Measurements from ENCODE around the gene CDA. TPM values are rescaled to one million over a fixed set of nuclear protein-coding genes. Genes with fewer than 3 reads are reported as not detected.

Gene CDA
- total RNA-seq, 1 experiment from 2014 or later: 0.62 TPM

- intact Hi-C loops (cut with micrococcal nuclease; ENCODE audit: unreplicated experiment): no loop called here
- Histone ChIP-seq H3K36me3 (ENCODE audit: control insufficient read depth, insufficient read depth, low read length) (no peaks in the 10 kb centered on the region), H3K27ac (ENCODE audit: low read length) (no peak overlapping the region), H3K4me1 (ENCODE audit: control insufficient read depth, insufficient read depth, low read length) (no peaks in the 10 kb centered on the region), H3K27me3 (ENCODE audit: control insufficient read depth, insufficient read depth, low read length) (no peaks in the 10 kb centered on the region), H3K4me3 (ENCODE audit: low read depth in 2 of 2, low read length in 2 of 2) (no peak overlapping the region), H3K9me3 (ENCODE audit: control insufficient read depth, insufficient read depth, low read depth, low read length) (no peaks in the 10 kb centered on the region)
- CTCF ChIA-PET: no interaction called here
- ATAC-seq (no peak), DNase-seq (ENCODE audit: low read depth, low spot score) (no peak)
- in situ Hi-C loops (cut with HindIII; ENCODE audit: low pct_unique_long_range_greater_than_20kb, low sequenced_read_pairs): no loop called here
- no peak for TF ChIP-seq TCF7L2 (IDR thresholded peaks at IDR 0.05; ENCODE audit: low read depth, low read length)
- TF ChIP-seq POLR2AphosphoS5 (IDR thresholded peaks at IDR 0.05; ENCODE audit: low read depth, low read length): no peak
- TF ChIP-seq REST (IDR thresholded peaks at IDR 0.05; ENCODE audit: insufficient read depth in 1 of 2, low read depth in 2 of 2, low read length in 1 of 2): no peak
- TF ChIP-seq CTCF (IDR thresholded peaks at IDR 0.05): no peak
- TF ChIP-seq SIN3A (IDR thresholded peaks at IDR 0.05; ENCODE audit: borderline replicate concordance, insufficient read depth, low read depth, low read length): no peak
- no TSS peak for BruUV-seq (replicated peaks)
- POLR2A ChIA-PET: interaction anchor here (0.6 kb wide), 1 partner anchor 39 kb away, joined by 3 read pairs; no protein-coding TSS in a partner anchor
These were observed 36.5 kb downstream of the CDA start for GRCh38 chr1:20625176-20626097.

GRCh38 chr1:20626098-20626427, 37.2 kb downstream of the CDA start:
- BruUV-seq (replicated peaks): no TSS peak
- H3K36me3 ChIP-seq (ENCODE audit: control insufficient read depth, insufficient read depth, low read length): no peaks in the 10 kb centered on the region
- no peak overlapping the region for H3K4me3 ChIP-seq (ENCODE audit: low read depth in 2 of 2, low read length in 2 of 2)
- POLR2A ChIA-PET: interaction anchor here (0.6 kb wide), 1 partner anchor 39 kb away, joined by 3 read pairs; no protein-coding TSS in a partner anchor
- CTCF ChIA-PET: no interaction called here
- TF ChIP-seq SIN3A (IDR thresholded peaks at IDR 0.05; ENCODE audit: borderline replicate concordance, insufficient read depth, low read depth, low read length): no peak
- no peak for TF ChIP-seq TCF7L2 (IDR thresholded peaks at IDR 0.05; ENCODE audit: low read depth, low read length)
- intact Hi-C loops (cut with micrococcal nuclease; ENCODE audit: unreplicated experiment) (no loop called here), in situ Hi-C loops (cut with HindIII; ENCODE audit: low pct_unique_long_range_greater_than_20kb, low sequenced_read_pairs) (no loop called here)
- H3K4me1 ChIP-seq (ENCODE audit: control insufficient read depth, insufficient read depth, low read length): no peaks in the 10 kb centered on the region
- no peak for DNase-seq (ENCODE audit: low read depth, low spot score)
- H3K27me3 ChIP-seq (ENCODE audit: control insufficient read depth, insufficient read depth, low read length): no peaks in the 10 kb centered on the region
- no peak for ATAC-seq
- no peak overlapping the region for H3K27ac ChIP-seq (ENCODE audit: low read length)
- no peaks in the 10 kb centered on the region for H3K9me3 ChIP-seq (ENCODE audit: control insufficient read depth, insufficient read depth, low read depth, low read length)

- POLR2A ChIA-PET: no interaction called here
- no peak overlapping the region for H3K4me3 ChIP-seq (ENCODE audit: low read depth in 2 of 2, low read length in 2 of 2)
- H3K27ac ChIP-seq (ENCODE audit: low read length): no peak overlapping the region
- no peak for ATAC-seq
- in situ Hi-C loops (cut with HindIII; ENCODE audit: low pct_unique_long_range_greater_than_20kb, low sequenced_read_pairs): no loop called here
- no TSS peak for BruUV-seq (replicated peaks)
- no peak for DNase-seq (ENCODE audit: low read depth, low spot score)
- intact Hi-C loops (cut with micrococcal nuclease; ENCODE audit: unreplicated experiment): no loop called here
- no peaks in the 10 kb centered on the region for H3K27me3 ChIP-seq (ENCODE audit: control insufficient read depth, insufficient read depth, low read length)
- H3K36me3 ChIP-seq (ENCODE audit: control insufficient read depth, insufficient read depth, low read length): no peaks in the 10 kb centered on the region
- H3K4me1 ChIP-seq (ENCODE audit: control insufficient read depth, insufficient read depth, low read length): no peaks in the 10 kb centered on the region
- no peak for TF ChIP-seq REST (IDR thresholded peaks at IDR 0.05; ENCODE audit: insufficient read depth in 1 of 2, low read depth in 2 of 2, low read length in 1 of 2)
- no peak for TF ChIP-seq TCF7L2 (IDR thresholded peaks at IDR 0.05; ENCODE audit: low read depth, low read length)
- no peak for TF ChIP-seq POLR2AphosphoS5 (IDR thresholded peaks at IDR 0.05; ENCODE audit: low read depth, low read length)
- no peaks in the 10 kb centered on the region for H3K9me3 ChIP-seq (ENCODE audit: control insufficient read depth, insufficient read depth, low read depth, low read length)
- CTCF ChIA-PET: no interaction called here
These were observed 37.6 kb downstream of the CDA start for GRCh38 chr1:20626524-20626923.

Data from Panc1 (cell line).